ENCODE data around the gene POU2AF3.
"Not testable (repeated sequence)": the region's sequence is repeated elsewhere in the genome, so short reads cannot be mapped to it uniquely, and the experiment has no call there.

The POU2AF3 gene

GRCh38 chr11:111272420-111272819, 25.9 kb upstream of the POU2AF3 start:
- no peak overlapping the region for H3K27ac ChIP-seq (ENCODE audit: low read depth, low read length)
- WGBS, result 97% methylated on average over 3 of the region's 3 CpGs
- H3K9me3 ChIP-seq (ENCODE audit: insufficient read depth, low read depth, low read length), result no peaks in the 10 kb centered on the region
- H3K36me3 ChIP-seq (ENCODE audit: insufficient read depth, low read length), result no peaks in the 10 kb centered on the region
- H3K4me1 ChIP-seq (ENCODE audit: insufficient read depth, low read length), result no peaks in the 10 kb centered on the region
- no peaks in the 10 kb centered on the region for H3K27me3 ChIP-seq (ENCODE audit: insufficient read depth, low read length)
- no peak overlapping the region for H3K9ac ChIP-seq (ENCODE audit: low read depth, low read length)
- H3K4me3 ChIP-seq (ENCODE audit: low read length), result no peak overlapping the region

GRCh38 chr11:111282562-111283075, 15.7 kb upstream of the POU2AF3 start:
- Histone ChIP-seq H3K4me1 (ENCODE audit: insufficient read depth, low read length) (no peaks in the 10 kb centered on the region), H3K9me3 (ENCODE audit: insufficient read depth, low read depth, low read length) (no peaks in the 10 kb centered on the region), H3K27ac (ENCODE audit: low read depth, low read length) (no peak overlapping the region), H3K9ac (ENCODE audit: low read depth, low read length) (no peak overlapping the region), H3K27me3 (ENCODE audit: insufficient read depth, low read length) (no peaks in the 10 kb centered on the region; the same call in 1 of the 2 replicates), H3K4me3 (ENCODE audit: low read length) (no peak overlapping the region), H3K36me3 (ENCODE audit: insufficient read depth, low read length) (no peaks in the 10 kb centered on the region)
- 97% methylated on average over 3 of the region's 3 CpGs for WGBS

- H3K27ac ChIP-seq (ENCODE audit: low read depth, low read length), result no peak overlapping the region
- no peaks in the 10 kb centered on the region for H3K27me3 ChIP-seq (ENCODE audit: insufficient read depth, low read length)
- H3K9ac ChIP-seq (ENCODE audit: low read depth, low read length), result no peak overlapping the region
- H3K4me1 ChIP-seq (ENCODE audit: insufficient read depth, low read length), result no peaks in the 10 kb centered on the region
- H3K4me3 ChIP-seq (ENCODE audit: low read length), result no peak overlapping the region
- H3K36me3 ChIP-seq (ENCODE audit: insufficient read depth, low read length), result no peaks in the 10 kb centered on the region
- WGBS, result 94% methylated on average over 33 of the region's 33 CpGs
- H3K9me3 ChIP-seq (ENCODE audit: insufficient read depth, low read depth, low read length), result no peaks in the 10 kb centered on the region
These were observed 14.3 kb upstream of the POU2AF3 start for GRCh38 chr11:111283945-111284481.

GRCh38 chr11:111285189-111286091, 12.9 kb upstream of the POU2AF3 start:
- no peak overlapping the region for H3K27ac ChIP-seq (ENCODE audit: low read depth, low read length)
- H3K9ac ChIP-seq (ENCODE audit: low read depth, low read length), result no peak overlapping the region

GRCh38 chr11:111291764-111292163, 6.6 kb upstream of the POU2AF3 start:
- H3K9ac ChIP-seq (ENCODE audit: low read depth, low read length), result no peak overlapping the region
- peaks cover 1% of the 10 kb centered on the region; the same call in 1 of the 2 replicates for H3K27me3 ChIP-seq (ENCODE audit: insufficient read depth, low read length)
- H3K4me1 ChIP-seq (ENCODE audit: insufficient read depth, low read length), result no peaks in the 10 kb centered on the region
- H3K9me3 ChIP-seq (ENCODE audit: insufficient read depth, low read depth, low read length), result no peaks in the 10 kb centered on the region
- 99% methylated on average over 4 of the region's 5 CpGs for WGBS
- no peak overlapping the region for H3K27ac ChIP-seq (ENCODE audit: low read depth, low read length)
- no peaks in the 10 kb centered on the region for H3K36me3 ChIP-seq (ENCODE audit: insufficient read depth, low read length)
- no peak overlapping the region for H3K4me3 ChIP-seq (ENCODE audit: low read length)

More at GRCh38 chr11:111285189-111286091, 12.9 kb upstream of the POU2AF3 start:
- Histone ChIP-seq H3K4me1 (ENCODE audit: insufficient read depth, low read length) (no peaks in the 10 kb centered on the region), H3K4me3 (ENCODE audit: low read length) (no peak overlapping the region), H3K9me3 (ENCODE audit: insufficient read depth, low read depth, low read length) (no peaks in the 10 kb centered on the region), H3K36me3 (ENCODE audit: insufficient read depth, low read length) (no peaks in the 10 kb centered on the region), H3K27me3 (ENCODE audit: insufficient read depth, low read length) (no peaks in the 10 kb centered on the region)
- WGBS, result 86% methylated on average over 18 of the region's 18 CpGs

GRCh38 chr11:111292408-111292807, 5.9 kb upstream of the POU2AF3 start:
- H3K36me3 ChIP-seq (ENCODE audit: insufficient read depth, low read length); H3K4me3 ChIP-seq (ENCODE audit: low read length); H3K27ac ChIP-seq (ENCODE audit: low read depth, low read length); H3K4me1 ChIP-seq (ENCODE audit: insufficient read depth, low read length); H3K9ac ChIP-seq (ENCODE audit: low read depth, low read length); H3K9me3 ChIP-seq (ENCODE audit: insufficient read depth, low read depth, low read length); H3K27me3 ChIP-seq (ENCODE audit: insufficient read depth, low read length): not testable (repeated sequence)
- 88% methylated on average over 1 of the region's 1 CpG for WGBS

GRCh38 chr11:111296196-111296595, 2.1 kb upstream of the POU2AF3 start:
- Histone ChIP-seq H3K4me1 (ENCODE audit: insufficient read depth, low read length) (no peaks in the 10 kb centered on the region; the same call in 1 of the 2 replicates), H3K4me3 (ENCODE audit: low read length) (no peak overlapping the region), H3K9me3 (ENCODE audit: insufficient read depth, low read depth, low read length) (no peaks in the 10 kb centered on the region), H3K9ac (ENCODE audit: low read depth, low read length) (no peak overlapping the region), H3K36me3 (ENCODE audit: insufficient read depth, low read length) (no peaks in the 10 kb centered on the region), H3K27ac (ENCODE audit: low read depth, low read length) (no peak overlapping the region), H3K27me3 (ENCODE audit: insufficient read depth, low read length) (peaks cover 45% of the 10 kb centered on the region)
- WGBS, result 72% methylated on average over 2 of the region's 3 CpGs

GRCh38 chr11:111297696-111298095, 650 bp upstream of the POU2AF3 start:
- Histone ChIP-seq H3K9me3 (ENCODE audit: insufficient read depth, low read depth, low read length) (no peaks in the 10 kb centered on the region), H3K4me1 (ENCODE audit: insufficient read depth, low read length) (peaks cover 7% of the 10 kb centered on the region; the same call in 1 of the 2 replicates), H3K36me3 (ENCODE audit: insufficient read depth, low read length) (no peaks in the 10 kb centered on the region), H3K9ac (ENCODE audit: low read depth, low read length) (no peak overlapping the region), H3K27ac (ENCODE audit: low read depth, low read length) (no peak overlapping the region), H3K4me3 (ENCODE audit: low read length) (no peak overlapping the region), H3K27me3 (ENCODE audit: insufficient read depth, low read length) (peaks cover 58% of the 10 kb centered on the region)
- WGBS, result 81% methylated on average over 10 of the region's 10 CpGs

GRCh38 chr11:111299101-111300026, 1.0 kb downstream of the POU2AF3 start:
- no peaks in the 10 kb centered on the region for H3K36me3 ChIP-seq (ENCODE audit: insufficient read depth, low read length)
- peak overlapping the region; percentile 82 for H3K4me3 ChIP-seq (ENCODE audit: low read length)
- no peak overlapping the region for H3K27ac ChIP-seq (ENCODE audit: low read depth, low read length)
- WGBS, result 1% methylated on average over 77 of the region's 77 CpGs
- H3K4me1 ChIP-seq (ENCODE audit: insufficient read depth, low read length), result peaks cover 18% of the 10 kb centered on the region
- H3K9ac ChIP-seq (ENCODE audit: low read depth, low read length), result peak overlapping the region; percentile 78
- H3K27me3 ChIP-seq (ENCODE audit: insufficient read depth, low read length), result peaks cover 58% of the 10 kb centered on the region
- no peaks in the 10 kb centered on the region for H3K9me3 ChIP-seq (ENCODE audit: insufficient read depth, low read depth, low read length)

GRCh38 chr11:111300569-111300968, 2.2 kb downstream of the POU2AF3 start:
- no peak overlapping the region for H3K27ac ChIP-seq (ENCODE audit: low read depth, low read length)
- H3K4me1 ChIP-seq (ENCODE audit: insufficient read depth, low read length), result peaks cover 18% of the 10 kb centered on the region
- H3K9me3 ChIP-seq (ENCODE audit: insufficient read depth, low read depth, low read length), result no peaks in the 10 kb centered on the region
- no peaks in the 10 kb centered on the region for H3K36me3 ChIP-seq (ENCODE audit: insufficient read depth, low read length)
- H3K27me3 ChIP-seq (ENCODE audit: insufficient read depth, low read length), result peaks cover 58% of the 10 kb centered on the region
- WGBS, result 94% methylated on average over 8 of the region's 9 CpGs
- H3K9ac ChIP-seq (ENCODE audit: low read depth, low read length), result no peak overlapping the region
- no peak overlapping the region for H3K4me3 ChIP-seq (ENCODE audit: low read length)

Measured in HUES64 (cell line).